Measurements from ENCODE around the gene GFPT2.

- TF ChIP-seq CTCF (IDR thresholded peaks at IDR 0.05; ENCODE audit: low read depth, low read length) (no peak), MYC (IDR thresholded peaks at IDR 0.05; ENCODE audit: low read depth, low read length) (no peak), POLR2A (IDR thresholded peaks at IDR 0.05; ENCODE audit: extremely low read depth, insufficient read length) (no peak)
These were observed 22.2 kb upstream of the GFPT2 start for GRCh38 chr5:180375291-180375690.
